Hepatocyte (in vitro differentiated cells): ENCODE measurements around the gene FHOD3.

Experiments used
- CTCF ChIP-seq: fragments of 200-600 bp; sonication (generic); IDR thresholded peaks from 2 replicates; pipeline ENCODE4 v1.5.1; 2016; ENCODE audit warnings: antibody characterized with exemption, mild to moderate bottlenecking; ENCODE audit not compliant: poor library complexity
- EZH2 ChIP-seq: fragments of 200-600 bp; sonication (generic); IDR thresholded peaks from 2 replicates; pipeline ENCODE4 v1.6.1; 2016; ENCODE audit warnings: antibody characterized with exemption, mild to moderate bottlenecking, borderline replicate concordance

- TF ChIP-seq CTCF = no peak
- no peak for TF ChIP-seq EZH2
These were observed 89.8 kb downstream of the FHOD3 start for GRCh38 chr18:36387310-36387709.
